Heart left ventricle (tissue), 16 donors: ENCODE measurements around the gene FBXW7. TPM values are rescaled to one million over a fixed set of nuclear protein-coding genes. Genes with fewer than 3 reads are reported as not detected.

ENCODE experiments used
- ATAC-seq, 4 donors: fragments of 200-7000 bp; cut with Tn5 transposase; one replicate each; pipeline ENCODE4 v1.9.1; 2020 to 2022; ENCODE audit warnings: moderate library complexity in 4 of 4, mild to moderate bottlenecking in 3 of 4, moderate number of reproducible peaks in 1 of 4
- DNase-seq, 5 donors: peaks; one replicate each; pipeline ENCODE4 v3.0.0-alpha.2; 2020
- H3K27ac ChIP-seq, 12 donors: fragments of 200-600 bp; sonication (generic) in 4 of 12; one replicate each; pipeline versions ENCODE4 v1.5.0 to v1.8.0; 2016 to 2022; ENCODE audit warnings: mild to moderate bottlenecking in 2 of 12
- H3K27me3 ChIP-seq, 9 donors: fragments of 200-600 bp; sonication (generic) in 2 of 9; one replicate each; pipeline versions ENCODE4 v1.5.1 to v1.8.0; 2016 to 2022; ENCODE audit warnings: mild to moderate bottlenecking in 3 of 9
- H3K36me3 ChIP-seq, 9 donors: fragments of 200-600 bp; sonication (generic) in 2 of 9; one replicate each; pipeline versions ENCODE4 v1.5.0 to v1.8.0; 2018 to 2022; ENCODE audit warnings: mild to moderate bottlenecking in 2 of 9
- H3K4me1 ChIP-seq, 12 donors: fragments of 200-600 bp; sonication (generic) in 4 of 12; one replicate each; pipeline versions ENCODE4 v1.5.0 to v1.8.0; 2016 to 2022; ENCODE audit warnings: mild to moderate bottlenecking in 3 of 12
- H3K4me3 ChIP-seq, 12 donors: fragments of 200-600 bp; sonication (generic) in 4 of 12; one replicate each; pipeline versions ENCODE4 v1.5.0 to v1.8.0; 2017 to 2022; ENCODE audit warnings: mild to moderate bottlenecking in 9 of 12, moderate library complexity in 4 of 12
- H3K9me3 ChIP-seq, 12 donors: fragments of 200-600 bp; sonication (generic) in 4 of 12; one replicate each; pipeline versions ENCODE4 v1.5.0 to v1.8.0; 2016 to 2022; ENCODE audit warnings: mild to moderate bottlenecking in 1 of 12
- CTCF ChIP-seq, 12 donors: fragments of 200-600 bp; sonication (generic) in 4 of 12; IDR thresholded peaks; one replicate each; pipeline versions ENCODE4 v1.5.0 to v1.8.0; 2018 to 2022; ENCODE audit warnings: antibody characterized with exemption in 12 of 12, mild to moderate bottlenecking in 5 of 12
- POLR2A ChIP-seq, 2 donors: fragments of 450-650 bp; IDR thresholded peaks; one replicate each; pipeline ENCODE4 v1.6.1; 2017; ENCODE audit warnings: antibody characterized with exemption in 2 of 2, mild to moderate bottlenecking in 2 of 2, moderate library complexity in 2 of 2
- WGBS, 4 donors: extraction: QIAGEN DNeasy Blood & Tissue Kit in 2 of 4; methylation state at CpG; one replicate each; pipeline versions ENCODE4 v1.1.5 to v1.1.7; 2013 to 2018; 5-methylcytosine and 5-hydroxymethylcytosine counted together
- intact Hi-C, 10 donors: fragments of 100-400 bp; cut with DNase I; formaldehyde crosslinking; loops; one replicate each; pipeline versions ENCODE4 v1.11.1 to v1.14.2; 2022
- polyA plus RNA-seq, 2 donors: library from polyadenylated mRNA; stranded (reverse); fragments of 200-250 nt; gene quantifications; one replicate each; pipeline ENCODE4 v1.2.3, GENCODE V29; 2013
- total RNA-seq, 9 donors: library from RNA; depleted of rRNA in 2 of 9; stranded (reverse); fragments of >200 nt in 2 of 9; fragmentation: NEBNext Ultra II Directional in 3 of 9; extraction: Animal tissue kit (Norgen Biotek cat#: 25700) in 3 of 9; gene quantifications; one replicate each; pipeline versions ENCODE4 v1.1.0 to v1.2.4, GENCODE V29; 2016 to 2023
- donor health status: ischemic (EF 13 %, LVEDD 7.1; RV severe dilation, severe dysfunction).
- donor health status: healthy with polysubstance abuse.
- donor health status: DM: no; HTN: yes; CAD: no.
- donor health status: DM: no; HTN: no; CAD: no.
- donor health status: ischemic (EF 25% LVEDD 6.9; RV normal size, moderate dysfunction).
- donor health status: ischemic (EF 25% LVEDD 5.7; RV mildly dilated, moderate dysfunction).
- donor health status: healthy.
- donor health status: DM: yes; HTN: yes; CAD: no.
- donor health status: ischemic (EF 35%, LVEDD 5.7; RV mildly dilated, moderate dysfunction).
- donor health status: nonischemic (EF 11% LVEDD 7.7; RV severe dilation, severe dysfunction).
- donor health status: DM: yes; HTN: yes; CAD: no.
- donor health status: PGD.
- donor health status: ischemic (EF 29% LVEDD 5.4; RV normal size, mild dysfunction).
- donor health status: nonischemic (EF 23%, LVEDD 6.1; RV moderate dilation, normal function).

The FBXW7 gene
- total and polyA plus RNA-seq, 11 donors = 20.6 to 74.1 (median 59.8) TPM

DNA sequence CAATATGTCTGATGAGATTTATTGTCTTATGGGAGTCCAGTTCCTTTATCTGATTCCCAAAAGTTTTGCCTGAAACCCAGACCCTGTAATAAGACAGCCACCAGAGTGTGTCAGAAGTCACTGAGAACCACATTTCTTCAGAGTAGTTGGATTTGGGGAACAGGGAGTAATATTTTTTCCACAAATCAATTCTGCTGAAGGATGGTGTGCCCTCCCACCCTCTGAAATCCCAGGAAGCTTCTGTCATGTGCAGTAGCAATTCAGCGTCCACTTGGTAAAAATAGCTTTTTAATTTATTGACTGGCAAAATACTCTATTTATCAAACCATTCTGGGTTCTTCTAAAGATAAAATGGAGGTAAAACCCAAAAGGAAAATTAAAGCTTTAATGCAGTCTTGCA lies 229.4 kb downstream of the FBXW7 start:
- WGBS, 4 donors = 78 to 96% (median 82%) methylated on average over 1 of the region's 1 CpG

DNA sequence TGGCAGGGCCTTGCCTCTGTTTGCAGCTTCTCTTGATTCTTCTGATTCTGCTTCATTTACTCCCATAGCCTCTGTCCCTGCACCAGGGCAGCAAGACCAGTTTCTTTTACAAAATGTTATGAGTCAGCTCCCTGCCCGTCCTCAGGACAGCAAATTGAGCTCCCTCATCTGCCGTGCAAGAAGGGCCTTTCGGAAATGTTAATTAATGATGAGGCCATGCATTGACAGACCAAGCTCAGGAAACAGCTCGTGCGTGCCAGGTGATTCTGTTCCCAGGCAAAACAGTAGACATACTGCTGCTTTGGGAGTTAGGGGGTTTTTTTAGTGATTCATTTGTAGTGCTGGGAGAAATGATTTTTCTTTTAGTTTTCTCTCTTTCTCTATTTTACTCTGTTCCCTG lies 231.7 kb downstream of the FBXW7 start:
- TF ChIP-seq CTCF (IDR thresholded peaks at IDR 0.05) = no peak
- no peak for TF ChIP-seq POLR2A (IDR thresholded peaks at IDR 0.05)
- Histone ChIP-seq H3K27me3 (no peaks in the 10 kb centered on the region), H3K27ac (no peak overlapping the region), H3K4me3 (no peak overlapping the region), H3K9me3 (no peaks in the 10 kb centered on the region), H3K36me3 (no peaks in the 10 kb centered on the region), H3K4me1 (no peaks in the 10 kb centered on the region)
- ATAC-seq (no peak), DNase-seq (no peak)
- WGBS, 4 donors = 82 to 91% (median 87%) methylated on average over 5 of the region's 5 CpGs
- intact Hi-C loops = no loop called here

More for the DNA sequence above, 229.4 kb downstream of the FBXW7 start:
- no peaks in the 10 kb centered on the region for H3K4me1 ChIP-seq
- no peak for ATAC-seq
- no peak overlapping the region for H3K27ac ChIP-seq
- H3K4me3 ChIP-seq = no peak overlapping the region
- no peaks in the 10 kb centered on the region for H3K9me3 ChIP-seq
- DNase-seq = no peak
- no peak for TF ChIP-seq CTCF (IDR thresholded peaks at IDR 0.05)
- no peak for TF ChIP-seq POLR2A (IDR thresholded peaks at IDR 0.05)
- H3K27me3 ChIP-seq = no peaks in the 10 kb centered on the region
- intact Hi-C loops = no loop called here
- H3K36me3 ChIP-seq = no peaks in the 10 kb centered on the region

DNA sequence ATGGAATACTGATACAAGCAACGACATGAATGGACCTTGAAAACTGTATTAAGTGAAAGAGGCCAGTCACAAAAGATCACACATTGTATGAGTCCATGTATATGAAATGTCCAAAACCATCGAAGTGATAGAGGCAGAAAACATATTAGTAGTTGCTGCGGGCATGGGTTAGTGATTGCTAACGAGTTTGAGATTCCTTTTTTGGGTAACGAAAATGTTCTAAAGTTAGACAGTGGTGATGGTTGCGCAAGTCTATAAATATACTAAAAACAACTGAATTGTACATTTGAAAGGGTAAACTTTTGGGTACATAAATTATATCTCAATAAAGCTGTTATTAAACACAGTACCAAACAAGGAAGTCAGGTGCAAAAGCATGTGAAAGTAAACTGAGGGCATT lies 234.5 kb downstream of the FBXW7 start:
- intact Hi-C loops = no loop called here
- no peak overlapping the region for H3K4me3 ChIP-seq
- DNase-seq = no peak
- no peak overlapping the region for H3K27ac ChIP-seq
- no peak for ATAC-seq
- WGBS, 4 donors = 76 to 96% (median 89%) methylated on average over 6 of the region's 6 CpGs
- no peak for TF ChIP-seq CTCF (IDR thresholded peaks at IDR 0.05)
- H3K9me3 ChIP-seq = no peaks in the 10 kb centered on the region
- H3K27me3 ChIP-seq = no peaks in the 10 kb centered on the region
- peaks cover 0 to 5% (median 0%) of the 10 kb centered on the region in 12 donors for H3K4me1 ChIP-seq
- no peaks in the 10 kb centered on the region for H3K36me3 ChIP-seq

GRCh38 chr4:152299553-152299952 lies 236.3 kb downstream of the FBXW7 start:
- DNase-seq (no peak), ATAC-seq (no peak)
- 90 to 96% (median 92%) methylated on average over 3 of the region's 3 CpGs for WGBS, 4 donors
- Histone ChIP-seq H3K27me3 (no peaks in the 10 kb centered on the region), H3K27ac (no peak overlapping the region), H3K9me3 (no peaks in the 10 kb centered on the region), H3K4me3 (no peak overlapping the region), H3K36me3 (no peaks in the 10 kb centered on the region), H3K4me1 (peaks cover 0 to 5% (median 0%) of the 10 kb centered on the region in 12 donors)
- intact Hi-C loops = no loop called here
- no peak for TF ChIP-seq POLR2A (IDR thresholded peaks at IDR 0.05)
- TF ChIP-seq CTCF (IDR thresholded peaks at IDR 0.05) = no peak
